ENCODE measurements around the gene SLC22A13. TPM values are rescaled to one million over a fixed set of nuclear protein-coding genes. Genes with fewer than 3 reads are reported as not detected.

The SLC22A13 gene
- total and polyA plus RNA-seq, 2 experiments from 2014 or later: 0.13 to 0.66 TPM

DNA sequence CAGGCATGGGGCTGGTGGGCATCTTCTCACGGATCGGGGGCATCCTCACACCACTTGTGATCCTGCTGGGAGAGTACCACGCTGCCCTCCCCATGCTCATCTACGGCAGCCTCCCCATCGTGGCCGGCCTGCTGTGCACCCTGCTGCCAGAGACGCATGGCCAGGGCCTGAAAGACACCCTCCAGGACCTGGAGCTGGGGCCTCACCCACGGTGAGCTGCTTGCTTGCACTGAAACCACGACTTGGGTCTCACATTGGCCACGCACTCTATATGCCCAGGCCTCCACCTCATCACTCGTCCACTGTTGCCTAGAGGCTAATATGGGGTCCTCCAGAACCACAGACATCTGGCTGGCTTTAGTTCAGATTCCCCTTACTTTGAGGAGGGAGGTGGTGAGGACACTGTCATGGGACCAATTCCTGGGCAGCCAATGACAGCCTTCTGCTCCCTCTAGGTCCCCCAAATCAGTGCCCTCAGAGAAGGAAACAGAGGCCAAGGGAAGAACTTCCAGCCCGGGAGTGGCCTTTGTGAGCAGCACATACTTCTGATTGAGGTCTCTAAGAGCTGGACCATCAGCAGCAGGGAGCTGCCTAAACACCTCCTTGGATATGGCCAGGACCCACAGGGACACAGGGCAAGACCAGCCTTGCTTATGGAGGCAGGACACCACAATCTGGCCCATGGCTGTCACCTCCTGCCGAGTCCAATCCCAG, 11.5 kb downstream of the SLC22A13 start (continued):
- TF ChIP-seq, protein P1, sequence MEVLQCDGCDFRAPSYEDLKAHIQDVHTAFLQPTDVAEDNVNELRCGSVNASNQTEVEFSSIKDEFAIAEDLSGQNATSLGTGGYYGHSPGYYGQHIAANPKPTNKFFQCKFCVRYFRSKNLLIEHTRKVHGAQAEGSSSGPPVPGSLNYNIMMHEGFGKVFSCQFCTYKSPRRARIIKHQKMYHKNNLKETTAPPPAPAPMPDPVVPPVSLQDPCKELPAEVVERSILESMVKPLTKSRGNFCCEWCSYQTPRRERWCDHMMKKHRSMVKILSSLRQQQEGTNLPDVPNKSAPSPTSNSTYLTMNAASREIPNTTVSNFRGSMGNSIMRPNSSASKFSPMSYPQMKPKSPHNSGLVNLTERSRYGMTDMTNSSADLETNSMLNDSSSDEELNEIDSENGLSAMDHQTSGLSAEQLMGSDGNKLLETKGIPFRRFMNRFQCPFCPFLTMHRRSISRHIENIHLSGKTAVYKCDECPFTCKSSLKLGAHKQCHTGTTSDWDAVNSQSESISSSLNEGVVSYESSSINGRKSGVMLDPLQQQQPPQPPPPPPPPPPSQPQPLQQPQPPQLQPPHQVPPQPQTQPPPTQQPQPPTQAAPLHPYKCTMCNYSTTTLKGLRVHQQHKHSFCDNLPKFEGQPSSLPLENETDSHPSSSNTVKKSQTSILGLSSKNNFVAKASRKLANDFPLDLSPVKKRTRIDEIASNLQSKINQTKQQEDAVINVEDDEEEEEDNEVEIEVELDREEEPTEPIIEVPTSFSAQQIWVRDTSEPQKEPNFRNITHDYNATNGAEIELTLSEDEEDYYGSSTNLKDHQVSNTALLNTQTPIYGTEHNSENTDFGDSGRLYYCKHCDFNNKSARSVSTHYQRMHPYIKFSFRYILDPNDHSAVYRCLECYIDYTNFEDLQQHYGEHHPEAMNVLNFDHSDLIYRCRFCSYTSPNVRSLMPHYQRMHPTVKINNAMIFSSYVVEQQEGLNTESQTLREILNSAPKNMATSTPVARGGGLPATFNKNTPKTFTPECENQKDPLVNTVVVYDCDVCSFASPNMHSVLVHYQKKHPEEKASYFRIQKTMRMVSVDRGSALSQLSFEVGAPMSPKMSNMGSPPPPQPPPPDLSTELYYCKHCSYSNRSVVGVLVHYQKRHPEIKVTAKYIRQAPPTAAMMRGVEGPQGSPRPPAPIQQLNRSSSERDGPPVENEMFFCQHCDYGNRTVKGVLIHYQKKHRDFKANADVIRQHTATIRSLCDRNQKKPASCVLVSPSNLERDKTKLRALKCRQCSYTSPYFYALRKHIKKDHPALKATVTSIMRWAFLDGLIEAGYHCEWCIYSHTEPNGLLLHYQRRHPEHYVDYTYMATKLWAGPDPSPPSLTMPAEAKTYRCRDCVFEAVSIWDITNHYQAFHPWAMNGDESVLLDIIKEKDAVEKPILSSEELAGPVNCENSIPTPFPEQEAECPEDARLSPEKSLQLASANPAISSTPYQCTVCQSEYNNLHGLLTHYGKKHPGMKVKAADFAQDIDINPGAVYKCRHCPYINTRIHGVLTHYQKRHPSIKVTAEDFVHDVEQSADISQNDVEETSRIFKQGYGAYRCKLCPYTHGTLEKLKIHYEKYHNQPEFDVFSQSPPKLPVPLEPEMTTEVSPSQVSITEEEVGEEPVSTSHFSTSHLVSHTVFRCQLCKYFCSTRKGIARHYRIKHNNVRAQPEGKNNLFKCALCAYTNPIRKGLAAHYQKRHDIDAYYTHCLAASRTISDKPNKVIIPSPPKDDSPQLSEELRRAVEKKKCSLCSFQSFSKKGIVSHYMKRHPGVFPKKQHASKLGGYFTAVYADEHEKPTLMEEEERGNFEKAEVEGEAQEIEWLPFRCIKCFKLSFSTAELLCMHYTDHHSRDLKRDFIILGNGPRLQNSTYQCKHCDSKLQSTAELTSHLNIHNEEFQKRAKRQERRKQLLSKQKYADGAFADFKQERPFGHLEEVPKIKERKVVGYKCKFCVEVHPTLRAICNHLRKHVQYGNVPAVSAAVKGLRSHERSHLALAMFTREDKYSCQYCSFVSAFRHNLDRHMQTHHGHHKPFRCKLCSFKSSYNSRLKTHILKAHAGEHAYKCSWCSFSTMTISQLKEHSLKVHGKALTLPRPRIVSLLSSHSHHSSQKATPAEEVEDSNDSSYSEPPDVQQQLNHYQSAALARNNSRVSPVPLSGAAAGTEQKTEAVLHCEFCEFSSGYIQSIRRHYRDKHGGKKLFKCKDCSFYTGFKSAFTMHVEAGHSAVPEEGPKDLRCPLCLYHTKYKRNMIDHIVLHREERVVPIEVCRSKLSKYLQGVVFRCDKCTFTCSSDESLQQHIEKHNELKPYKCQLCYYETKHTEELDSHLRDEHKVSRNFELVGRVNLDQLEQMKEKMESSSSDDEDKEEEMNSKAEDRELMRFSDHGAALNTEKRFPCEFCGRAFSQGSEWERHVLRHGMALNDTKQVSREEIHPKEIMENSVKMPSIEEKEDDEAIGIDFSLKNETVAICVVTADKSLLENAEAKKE (CRISPR knock-in tag; IDR thresholded peaks at IDR 0.05): no peak
- TF ChIP-seq NANOG (IDR thresholded peaks at IDR 0.05; ENCODE audit: borderline replicate concordance): no peak
- TF ChIP-seq EZH2 (IDR thresholded peaks at IDR 0.05; ENCODE audit: low read depth, unreplicated experiment): no peak
- no peak for TF ChIP-seq ZNF331 (CRISPR knock-in tag; IDR thresholded peaks at IDR 0.05; ENCODE audit: low read depth)
- TF ChIP-seq EZH2phosphoT487 (IDR thresholded peaks at IDR 0.05; ENCODE audit: unreplicated experiment): no peak
- no peak for TF ChIP-seq ZNF114 (CRISPR knock-in tag; IDR thresholded peaks at IDR 0.05)
- TF ChIP-seq POLR2AphosphoS5 (IDR thresholded peaks at IDR 0.05; ENCODE audit: low read depth): no peak
- TF ChIP-seq, protein P2, sequence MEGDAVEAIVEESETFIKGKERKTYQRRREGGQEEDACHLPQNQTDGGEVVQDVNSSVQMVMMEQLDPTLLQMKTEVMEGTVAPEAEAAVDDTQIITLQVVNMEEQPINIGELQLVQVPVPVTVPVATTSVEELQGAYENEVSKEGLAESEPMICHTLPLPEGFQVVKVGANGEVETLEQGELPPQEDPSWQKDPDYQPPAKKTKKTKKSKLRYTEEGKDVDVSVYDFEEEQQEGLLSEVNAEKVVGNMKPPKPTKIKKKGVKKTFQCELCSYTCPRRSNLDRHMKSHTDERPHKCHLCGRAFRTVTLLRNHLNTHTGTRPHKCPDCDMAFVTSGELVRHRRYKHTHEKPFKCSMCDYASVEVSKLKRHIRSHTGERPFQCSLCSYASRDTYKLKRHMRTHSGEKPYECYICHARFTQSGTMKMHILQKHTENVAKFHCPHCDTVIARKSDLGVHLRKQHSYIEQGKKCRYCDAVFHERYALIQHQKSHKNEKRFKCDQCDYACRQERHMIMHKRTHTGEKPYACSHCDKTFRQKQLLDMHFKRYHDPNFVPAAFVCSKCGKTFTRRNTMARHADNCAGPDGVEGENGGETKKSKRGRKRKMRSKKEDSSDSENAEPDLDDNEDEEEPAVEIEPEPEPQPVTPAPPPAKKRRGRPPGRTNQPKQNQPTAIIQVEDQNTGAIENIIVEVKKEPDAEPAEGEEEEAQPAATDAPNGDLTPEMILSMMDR (conservative IDR thresholded peaks at IDR 0.05; ENCODE audit: low read depth in 2 of 2): no peak
- TF ChIP-seq, protein P3, sequence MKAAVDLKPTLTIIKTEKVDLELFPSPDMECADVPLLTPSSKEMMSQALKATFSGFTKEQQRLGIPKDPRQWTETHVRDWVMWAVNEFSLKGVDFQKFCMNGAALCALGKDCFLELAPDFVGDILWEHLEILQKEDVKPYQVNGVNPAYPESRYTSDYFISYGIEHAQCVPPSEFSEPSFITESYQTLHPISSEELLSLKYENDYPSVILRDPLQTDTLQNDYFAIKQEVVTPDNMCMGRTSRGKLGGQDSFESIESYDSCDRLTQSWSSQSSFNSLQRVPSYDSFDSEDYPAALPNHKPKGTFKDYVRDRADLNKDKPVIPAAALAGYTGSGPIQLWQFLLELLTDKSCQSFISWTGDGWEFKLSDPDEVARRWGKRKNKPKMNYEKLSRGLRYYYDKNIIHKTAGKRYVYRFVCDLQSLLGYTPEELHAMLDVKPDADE (IDR thresholded peaks at IDR 0.05): no peak
